HG03103 (cell line): ENCODE data around the gene EZH2.

ENCODE experiments used
- ATAC-seq: cut with Tn5 transposase; IDR thresholded peaks from one replicate; pipeline ENCODE4 v1.9.1; 2021; ENCODE audit warnings: low read depth; ENCODE audit not compliant: unreplicated experiment

EZH2 gene

DNA sequence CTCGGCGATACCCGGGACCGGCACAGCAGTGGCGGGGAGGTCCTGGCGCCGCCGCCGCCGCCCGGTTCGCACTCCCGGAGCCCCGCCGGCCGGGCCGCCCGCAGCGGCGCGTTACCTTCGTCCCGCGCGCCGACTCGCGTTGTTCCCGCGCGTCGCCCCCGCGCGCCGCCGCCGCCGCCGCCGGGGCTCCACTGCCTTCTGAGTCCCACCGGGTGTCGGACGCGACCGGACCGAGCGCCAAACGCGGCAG, at the start of gene EZH2:
Gene EZH2 (minus strand): TSS at position 243 of the 250 bp plus-strand sequence. CDS start 36,993 bp downstream, outside the sequence.
- no peak for ATAC-seq

- no peak for ATAC-seq
These were observed 47.4 kb upstream of the EZH2 start for GRCh38 chr7:148931470-148931869.

DNA sequence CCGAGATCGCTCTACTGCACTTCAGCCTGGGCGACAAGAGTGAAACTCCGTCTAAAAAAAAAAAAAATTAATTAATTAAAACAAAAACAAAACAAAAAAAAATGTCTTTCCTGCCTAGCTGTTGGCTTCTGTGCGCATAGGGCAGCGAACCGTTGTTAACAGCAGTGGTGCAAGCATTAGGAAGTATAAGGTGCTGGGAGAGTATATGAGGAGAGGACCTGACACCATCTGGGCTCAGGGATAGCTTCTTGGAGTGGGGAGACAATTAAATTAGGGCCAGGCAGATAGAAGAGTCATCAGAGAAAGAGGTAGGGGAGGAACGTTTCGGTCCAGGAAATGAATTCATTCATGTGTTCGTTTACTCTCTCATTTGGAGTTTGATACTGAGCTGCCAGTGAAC, 46.2 kb upstream of the EZH2 start:
- ATAC-seq = no peak

GRCh38 chr7:148929176-148929575, 45.1 kb upstream of the EZH2 start:
- ATAC-seq = no peak

- no peak for ATAC-seq
These were observed 43.3 kb upstream of the EZH2 start for GRCh38 chr7:148927123-148928045.

GRCh38 chr7:148925836-148926235, 41.7 kb upstream of the EZH2 start:
- ATAC-seq = no peak

GRCh38 chr7:148924011-148924410, 39.9 kb upstream of the EZH2 start:
- no peak for ATAC-seq

- no peak for ATAC-seq
These were observed 37.7 kb upstream of the EZH2 start for GRCh38 chr7:148921806-148922205.

DNA sequence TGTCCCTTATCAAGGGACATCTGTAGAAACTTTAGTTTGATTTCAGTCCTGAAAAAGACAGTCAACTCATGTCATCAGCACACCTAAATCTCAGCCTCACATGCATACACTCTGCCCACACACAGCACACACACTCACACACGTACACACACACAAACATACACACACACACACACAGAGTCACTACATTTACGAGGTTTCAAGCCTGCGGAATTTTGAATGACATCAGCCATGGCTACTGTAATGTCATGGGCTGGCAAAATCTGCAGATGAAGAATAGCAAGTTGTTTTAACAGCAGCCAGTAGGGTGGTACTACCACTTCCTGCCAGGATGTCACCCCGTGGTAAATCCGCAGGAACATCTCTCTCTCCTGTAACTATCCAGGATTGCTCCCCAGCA, 37.1 kb upstream of the EZH2 start:
- ATAC-seq = no peak

DNA sequence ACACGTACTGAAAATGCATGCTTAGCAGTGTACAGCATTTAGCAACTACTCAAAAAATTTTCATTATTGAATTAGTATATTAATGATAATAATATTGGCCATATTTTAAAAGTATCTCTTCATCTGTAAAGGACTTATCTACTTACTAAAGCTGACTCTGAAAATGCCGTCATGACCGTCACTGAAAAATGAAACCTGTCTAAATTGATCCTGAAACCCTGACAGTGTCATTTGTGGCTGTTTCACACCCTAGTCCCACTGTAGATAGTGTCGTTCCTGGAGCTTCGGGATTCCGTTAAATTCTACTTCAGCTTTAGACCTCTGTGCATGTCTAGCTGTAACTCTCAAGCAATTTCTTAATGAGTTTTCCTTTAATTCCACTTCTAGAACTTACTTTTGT, 35.8 kb upstream of the EZH2 start:
- ATAC-seq = peak; percentile 73

DNA sequence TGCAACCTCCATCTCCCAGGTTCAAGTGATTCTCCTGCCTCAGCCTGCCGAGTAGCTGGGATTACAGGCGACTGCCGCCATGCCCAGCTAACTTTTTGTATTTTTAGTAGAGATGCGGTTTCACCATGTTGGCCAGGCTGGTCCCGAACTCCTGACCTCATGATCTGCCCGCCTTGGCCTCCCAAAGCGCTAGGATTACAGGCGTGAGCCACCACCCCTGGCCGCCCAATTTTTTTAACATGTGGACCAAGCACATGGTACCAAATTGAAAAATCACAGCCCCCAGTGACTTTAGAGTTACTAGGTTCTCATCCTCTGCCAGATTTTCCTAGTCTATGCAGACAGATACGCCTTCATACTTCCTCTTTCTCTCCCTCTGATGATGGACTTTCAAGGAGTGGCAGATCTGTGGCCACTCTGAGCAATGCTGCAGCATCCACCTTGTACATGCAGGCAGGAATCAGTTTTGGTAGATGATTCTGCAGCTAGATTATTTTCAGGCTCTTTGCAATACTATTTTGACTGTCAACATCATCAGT, 34.0 kb upstream of the EZH2 start:
- ATAC-seq = no peak

DNA sequence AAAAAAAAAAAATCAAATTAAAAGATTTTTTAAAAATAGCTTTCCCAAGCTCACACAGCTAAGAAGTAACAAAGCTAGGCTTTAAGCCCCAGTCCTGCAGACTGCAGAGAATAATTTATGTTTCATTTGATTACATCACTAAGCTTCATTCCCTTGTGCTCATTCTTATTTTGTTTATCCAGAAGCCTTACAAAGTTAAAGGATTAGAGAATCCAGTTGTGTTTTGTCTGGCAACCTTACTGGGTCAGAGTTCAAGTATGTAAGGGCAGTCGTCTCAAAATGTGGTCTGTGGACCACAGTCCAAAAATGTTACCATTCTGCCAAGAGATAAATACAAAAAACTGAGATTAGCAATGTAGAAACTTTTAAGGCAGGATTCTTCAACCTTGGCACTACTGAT, 32.1 kb upstream of the EZH2 start:
- ATAC-seq = no peak

GRCh38 chr7:148915211-148915610, 31.1 kb upstream of the EZH2 start:
- no peak for ATAC-seq

- ATAC-seq = peak; percentile 50
These were observed 30.2 kb upstream of the EZH2 start for GRCh38 chr7:148914208-148914777.

DNA sequence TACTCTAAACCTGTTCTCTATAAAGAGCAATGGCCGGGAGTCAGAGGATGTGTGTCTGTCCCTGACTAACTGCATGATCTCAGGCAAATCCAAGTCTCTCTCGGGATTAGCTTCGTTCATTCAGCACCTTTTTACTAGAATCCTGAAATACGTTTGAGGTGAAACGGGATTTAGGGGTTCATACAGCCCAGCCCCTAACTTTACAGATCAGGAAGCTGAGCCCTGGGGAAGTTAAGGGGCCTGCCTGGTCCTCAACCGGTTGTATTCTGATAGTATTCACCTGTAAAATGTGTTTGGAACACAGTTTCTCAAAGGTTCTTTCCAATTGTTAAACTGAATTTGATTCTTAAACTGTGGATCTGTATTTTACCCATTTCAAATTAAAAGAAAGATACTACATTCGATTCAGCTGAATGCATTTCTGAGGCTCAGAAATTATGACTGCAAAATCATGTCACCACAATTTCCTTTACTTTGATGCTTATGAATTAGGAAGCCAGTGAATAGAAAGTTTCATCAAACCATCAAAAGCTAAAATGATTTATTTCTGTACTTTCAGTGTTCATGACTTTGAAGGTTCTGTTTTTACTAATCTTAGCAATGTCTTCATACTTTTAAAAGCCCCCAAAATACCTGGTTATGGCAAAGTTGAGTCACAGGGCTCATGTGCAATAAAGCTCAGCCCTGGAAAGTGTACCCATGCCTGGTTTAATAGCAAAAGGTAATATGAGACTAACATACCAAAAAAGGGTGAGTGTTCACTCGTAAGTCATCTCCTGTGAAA, 28.9 kb upstream of the EZH2 start:
- ATAC-seq = peak; percentile 48

DNA sequence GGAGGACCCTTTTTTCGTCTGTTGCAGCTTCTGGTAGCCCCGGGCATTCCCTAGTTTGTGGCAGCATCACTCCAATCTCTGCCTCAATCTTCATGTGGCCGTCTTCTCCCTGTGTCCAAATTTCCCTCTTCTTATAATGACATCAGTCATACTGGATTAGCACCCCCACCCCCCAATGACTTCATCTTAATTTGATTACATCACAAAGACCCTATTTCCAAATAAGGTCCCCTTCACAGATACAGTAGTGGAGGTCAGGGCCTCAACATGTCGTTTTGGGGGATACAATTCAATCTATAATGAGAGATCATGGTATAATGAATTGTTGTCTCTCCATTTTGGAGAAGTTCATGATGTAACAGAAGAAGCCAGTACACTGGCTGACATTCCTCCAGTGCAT, 28.1 kb upstream of the EZH2 start:
- no peak for ATAC-seq

DNA sequence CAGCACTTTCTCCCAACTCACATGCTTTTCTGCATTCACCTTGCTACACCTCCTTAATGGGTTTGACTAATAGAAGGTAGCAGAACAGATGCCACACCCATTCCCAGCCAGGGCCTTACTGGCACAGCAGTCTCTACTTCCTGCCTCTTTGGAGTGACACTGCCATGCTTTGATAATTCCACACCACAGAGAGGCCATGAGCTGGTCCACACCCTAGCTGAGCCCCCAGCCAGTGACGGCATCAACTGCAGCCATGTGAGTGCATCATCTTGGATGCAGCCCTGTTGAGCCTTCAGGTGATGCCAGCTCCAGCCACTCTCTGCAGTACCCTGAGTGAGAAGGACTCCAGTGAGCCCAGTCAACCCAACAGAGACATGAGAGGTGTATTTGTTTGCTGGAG, 27.5 kb upstream of the EZH2 start:
- ATAC-seq = no peak

DNA sequence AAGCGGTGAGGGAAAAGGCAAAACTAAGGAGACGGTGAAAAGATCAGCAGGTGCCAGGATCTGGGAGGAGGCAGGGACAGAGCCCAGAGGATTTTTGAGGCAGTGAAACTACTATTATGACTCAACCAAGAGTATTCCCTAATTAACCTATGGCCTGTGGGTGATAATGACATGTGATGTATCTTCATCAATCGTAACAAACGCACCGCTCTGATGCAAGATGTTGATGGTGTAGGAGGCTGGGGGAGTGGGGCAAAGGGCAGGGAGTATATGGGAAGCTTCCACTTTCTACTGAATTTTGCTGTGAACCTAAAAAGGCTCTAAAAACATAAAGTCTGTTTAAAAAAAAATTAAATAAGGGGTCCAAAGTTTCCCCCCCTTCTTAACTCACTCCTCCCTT, 25.5 kb upstream of the EZH2 start:
- no peak for ATAC-seq

DNA sequence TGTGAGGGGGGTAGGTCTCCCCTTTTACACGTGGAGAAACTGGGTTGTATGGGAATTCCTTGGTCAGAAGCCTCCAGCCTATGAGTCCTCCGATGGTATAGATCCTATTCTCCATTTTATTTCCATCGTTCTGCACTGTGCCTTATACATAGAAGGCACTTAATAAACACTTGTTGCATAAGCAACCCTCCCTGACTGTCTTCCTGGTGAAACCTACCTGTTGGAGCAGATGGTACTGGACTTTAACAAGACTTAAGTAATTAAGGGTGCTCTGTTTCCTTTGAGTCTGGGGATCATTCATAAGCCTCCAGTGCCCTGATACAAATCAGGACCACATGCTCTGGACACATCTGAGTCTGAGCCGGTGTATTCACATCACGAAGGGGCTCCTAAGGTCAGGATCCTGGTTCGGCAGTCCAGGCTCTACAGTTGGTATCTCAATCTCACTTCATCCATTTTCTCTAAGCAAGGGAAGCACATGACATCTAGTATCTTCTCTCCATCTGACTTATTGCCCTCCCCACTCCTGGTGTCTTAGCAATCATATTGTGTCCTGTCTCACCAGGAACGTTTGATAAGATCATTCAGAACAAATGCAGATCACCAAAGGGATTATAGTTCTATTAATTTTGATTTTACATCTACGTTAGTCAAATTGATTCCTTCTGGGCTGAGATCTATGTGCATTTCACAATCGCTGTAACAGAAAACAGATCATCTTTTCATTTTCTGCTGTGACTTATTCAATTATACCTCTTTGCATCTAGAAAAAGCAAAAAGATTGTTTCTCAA, 22.8 kb upstream of the EZH2 start:
- ATAC-seq = no peak

DNA sequence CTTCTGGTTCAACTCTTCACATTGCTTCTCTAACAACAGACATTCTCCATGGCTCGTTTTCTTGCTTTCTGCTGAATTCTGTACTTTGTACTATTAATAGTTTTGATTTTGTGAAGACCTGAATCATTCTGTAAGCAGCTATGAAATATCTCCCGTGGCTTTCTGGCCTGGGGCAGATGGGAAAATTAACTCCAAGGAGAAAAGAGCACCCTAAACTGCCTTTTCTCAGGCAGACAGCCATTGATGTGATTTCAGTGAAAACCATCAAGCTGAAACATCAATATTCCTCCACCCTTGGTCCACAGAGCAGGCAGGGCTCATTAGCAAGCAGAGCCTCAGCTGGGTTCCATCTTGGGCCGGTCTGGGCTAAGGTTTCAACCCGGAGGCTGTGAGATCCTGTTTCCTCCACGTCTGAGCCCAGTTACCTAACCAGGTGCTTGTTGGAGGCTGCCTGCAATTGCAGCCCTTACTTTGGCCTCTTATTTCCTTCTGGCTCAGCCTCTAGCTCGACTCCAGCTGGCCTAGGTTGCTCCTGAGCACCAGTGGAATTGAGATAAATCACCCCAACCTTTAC, 21.1 kb upstream of the EZH2 start:
- no peak for ATAC-seq
